Measurements from ENCODE around the gene ZBTB12. TPM values are rescaled to one million over a fixed set of nuclear protein-coding genes. Genes with fewer than 3 reads are reported as not detected.

Gene ZBTB12
- total and polyA plus RNA-seq, 2 of the 13 experiments (the other 11 are each of a cell fraction or from before 2014, with no cell fraction given): 4.8 to 6.0 TPM

GRCh38 chr6:31945507-31946369 is 43.9 kb upstream of the ZBTB12 start, which contains the start of gene CFB (continued):
- TF ChIP-seq, protein P1, sequence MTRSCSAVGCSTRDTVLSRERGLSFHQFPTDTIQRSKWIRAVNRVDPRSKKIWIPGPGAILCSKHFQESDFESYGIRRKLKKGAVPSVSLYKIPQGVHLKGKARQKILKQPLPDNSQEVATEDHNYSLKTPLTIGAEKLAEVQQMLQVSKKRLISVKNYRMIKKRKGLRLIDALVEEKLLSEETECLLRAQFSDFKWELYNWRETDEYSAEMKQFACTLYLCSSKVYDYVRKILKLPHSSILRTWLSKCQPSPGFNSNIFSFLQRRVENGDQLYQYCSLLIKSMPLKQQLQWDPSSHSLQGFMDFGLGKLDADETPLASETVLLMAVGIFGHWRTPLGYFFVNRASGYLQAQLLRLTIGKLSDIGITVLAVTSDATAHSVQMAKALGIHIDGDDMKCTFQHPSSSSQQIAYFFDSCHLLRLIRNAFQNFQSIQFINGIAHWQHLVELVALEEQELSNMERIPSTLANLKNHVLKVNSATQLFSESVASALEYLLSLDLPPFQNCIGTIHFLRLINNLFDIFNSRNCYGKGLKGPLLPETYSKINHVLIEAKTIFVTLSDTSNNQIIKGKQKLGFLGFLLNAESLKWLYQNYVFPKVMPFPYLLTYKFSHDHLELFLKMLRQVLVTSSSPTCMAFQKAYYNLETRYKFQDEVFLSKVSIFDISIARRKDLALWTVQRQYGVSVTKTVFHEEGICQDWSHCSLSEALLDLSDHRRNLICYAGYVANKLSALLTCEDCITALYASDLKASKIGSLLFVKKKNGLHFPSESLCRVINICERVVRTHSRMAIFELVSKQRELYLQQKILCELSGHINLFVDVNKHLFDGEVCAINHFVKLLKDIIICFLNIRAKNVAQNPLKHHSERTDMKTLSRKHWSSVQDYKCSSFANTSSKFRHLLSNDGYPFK (CRISPR knock-in tag; IDR thresholded peaks at IDR 0.05; ENCODE audit: borderline replicate concordance): no peak
- TF ChIP-seq ZBTB3 (CRISPR knock-in tag; IDR thresholded peaks at IDR 0.05; ENCODE audit: borderline replicate concordance, low read depth) (peak; percentile 63; the same call in 1 of the 2 replicates), HDAC2 (CRISPR knock-in tag; IDR thresholded peaks at IDR 0.05) (peak; percentile 94), BHLHE40 (IDR thresholded peaks at IDR 0.05; ENCODE audit: low read length) (peak; percentile 45; the same call in 1 of the 2 replicates), MIER2 (CRISPR knock-in tag; IDR thresholded peaks at IDR 0.05) (peak; percentile 67; the same call in 1 of the 2 replicates), SRY (CRISPR knock-in tag; IDR thresholded peaks at IDR 0.05) (peak; percentile 68; the same call in 1 of the 2 replicates), ZSCAN20 (CRISPR knock-in tag; IDR thresholded peaks at IDR 0.05; ENCODE audit: borderline replicate concordance) (peak; percentile 54; the same call in 1 of the 2 replicates), MIXL1 (CRISPR knock-in tag; IDR thresholded peaks at IDR 0.05) (peak; percentile 95), CBX1 (IDR thresholded peaks at IDR 0.05; ENCODE audit: low read depth) (peak; percentile 67), TRAFD1 (CRISPR knock-in tag; IDR thresholded peaks at IDR 0.05; ENCODE audit: borderline replicate concordance) (0 out of 2 replicates have a peak, but pooled peaks have one; percentile 79), NFKB2 (CRISPR knock-in tag; IDR thresholded peaks at IDR 0.05; ENCODE audit: borderline replicate concordance) (peak; percentile 47), ZNF674 (CRISPR knock-in tag; IDR thresholded peaks at IDR 0.05; ENCODE audit: low read depth) (no peak), ZNF784 (CRISPR knock-in tag; IDR thresholded peaks at IDR 0.05; ENCODE audit: borderline replicate concordance) (peak; percentile 57), SIX1 (CRISPR knock-in tag; IDR thresholded peaks at IDR 0.05; ENCODE audit: borderline replicate concordance) (peak; percentile 72; the same call in 1 of the 2 replicates), ZNF569 (CRISPR knock-in tag; IDR thresholded peaks at IDR 0.05; ENCODE audit: borderline replicate concordance) (peak; percentile 45; the same call in 1 of the 2 replicates), ZNF3 (CRISPR knock-in tag; IDR thresholded peaks at IDR 0.05) (no peak; the same call in 1 of the 2 replicates), MIER3 (CRISPR knock-in tag; IDR thresholded peaks at IDR 0.05; ENCODE audit: borderline replicate concordance) (peak; percentile 65; the same call in 1 of the 2 replicates), EP300 (IDR thresholded peaks at IDR 0.05; ENCODE audit: low read depth in 2 of 2, low read length in 2 of 2) (peak; percentile 89 to 94; a peak in 3 of 4 replicates), EP300 (CRISPR knock-in tag; IDR thresholded peaks at IDR 0.05; ENCODE audit: borderline replicate concordance) (peak; percentile 92)
- TF ChIP-seq, protein P2, sequence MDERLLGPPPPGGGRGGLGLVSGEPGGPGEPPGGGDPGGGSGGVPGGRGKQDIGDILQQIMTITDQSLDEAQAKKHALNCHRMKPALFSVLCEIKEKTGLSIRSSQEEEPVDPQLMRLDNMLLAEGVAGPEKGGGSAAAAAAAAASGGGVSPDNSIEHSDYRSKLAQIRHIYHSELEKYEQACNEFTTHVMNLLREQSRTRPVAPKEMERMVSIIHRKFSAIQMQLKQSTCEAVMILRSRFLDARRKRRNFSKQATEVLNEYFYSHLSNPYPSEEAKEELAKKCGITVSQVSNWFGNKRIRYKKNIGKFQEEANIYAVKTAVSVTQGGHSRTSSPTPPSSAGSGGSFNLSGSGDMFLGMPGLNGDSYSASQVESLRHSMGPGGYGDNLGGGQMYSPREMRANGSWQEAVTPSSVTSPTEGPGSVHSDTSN (CRISPR knock-in tag; IDR thresholded peaks at IDR 0.05): peak; percentile 90
- TF ChIP-seq, protein P3, sequence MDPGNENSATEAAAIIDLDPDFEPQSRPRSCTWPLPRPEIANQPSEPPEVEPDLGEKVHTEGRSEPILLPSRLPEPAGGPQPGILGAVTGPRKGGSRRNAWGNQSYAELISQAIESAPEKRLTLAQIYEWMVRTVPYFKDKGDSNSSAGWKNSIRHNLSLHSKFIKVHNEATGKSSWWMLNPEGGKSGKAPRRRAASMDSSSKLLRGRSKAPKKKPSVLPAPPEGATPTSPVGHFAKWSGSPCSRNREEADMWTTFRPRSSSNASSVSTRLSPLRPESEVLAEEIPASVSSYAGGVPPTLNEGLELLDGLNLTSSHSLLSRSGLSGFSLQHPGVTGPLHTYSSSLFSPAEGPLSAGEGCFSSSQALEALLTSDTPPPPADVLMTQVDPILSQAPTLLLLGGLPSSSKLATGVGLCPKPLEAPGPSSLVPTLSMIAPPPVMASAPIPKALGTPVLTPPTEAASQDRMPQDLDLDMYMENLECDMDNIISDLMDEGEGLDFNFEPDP (CRISPR knock-in tag; conservative IDR thresholded peaks at IDR 0.05): no peak

Measured in HepG2 (cell line).